GM12801 (cell line): ENCODE data around the gene COPS2.

Source experiments
- TF ChIP-seq, protein P1 (sequence below): IDR thresholded peaks from one replicate; pipeline ENCODE4 v1.5.1; 2011; ENCODE audit warnings: control low read depth; ENCODE audit not compliant: insufficient read length; ENCODE audit errors: extremely low read depth

COPS2 gene

GRCh38 chr15:49116108-49116857 lies 39.1 kb downstream of the COPS2 start:
- TF ChIP-seq, protein P1, sequence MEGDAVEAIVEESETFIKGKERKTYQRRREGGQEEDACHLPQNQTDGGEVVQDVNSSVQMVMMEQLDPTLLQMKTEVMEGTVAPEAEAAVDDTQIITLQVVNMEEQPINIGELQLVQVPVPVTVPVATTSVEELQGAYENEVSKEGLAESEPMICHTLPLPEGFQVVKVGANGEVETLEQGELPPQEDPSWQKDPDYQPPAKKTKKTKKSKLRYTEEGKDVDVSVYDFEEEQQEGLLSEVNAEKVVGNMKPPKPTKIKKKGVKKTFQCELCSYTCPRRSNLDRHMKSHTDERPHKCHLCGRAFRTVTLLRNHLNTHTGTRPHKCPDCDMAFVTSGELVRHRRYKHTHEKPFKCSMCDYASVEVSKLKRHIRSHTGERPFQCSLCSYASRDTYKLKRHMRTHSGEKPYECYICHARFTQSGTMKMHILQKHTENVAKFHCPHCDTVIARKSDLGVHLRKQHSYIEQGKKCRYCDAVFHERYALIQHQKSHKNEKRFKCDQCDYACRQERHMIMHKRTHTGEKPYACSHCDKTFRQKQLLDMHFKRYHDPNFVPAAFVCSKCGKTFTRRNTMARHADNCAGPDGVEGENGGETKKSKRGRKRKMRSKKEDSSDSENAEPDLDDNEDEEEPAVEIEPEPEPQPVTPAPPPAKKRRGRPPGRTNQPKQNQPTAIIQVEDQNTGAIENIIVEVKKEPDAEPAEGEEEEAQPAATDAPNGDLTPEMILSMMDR, result no peak

- TF ChIP-seq, protein P1, result no peak
Measured at GRCh38 chr15:49115062-49115461, 40.3 kb downstream of the COPS2 start.

DNA sequence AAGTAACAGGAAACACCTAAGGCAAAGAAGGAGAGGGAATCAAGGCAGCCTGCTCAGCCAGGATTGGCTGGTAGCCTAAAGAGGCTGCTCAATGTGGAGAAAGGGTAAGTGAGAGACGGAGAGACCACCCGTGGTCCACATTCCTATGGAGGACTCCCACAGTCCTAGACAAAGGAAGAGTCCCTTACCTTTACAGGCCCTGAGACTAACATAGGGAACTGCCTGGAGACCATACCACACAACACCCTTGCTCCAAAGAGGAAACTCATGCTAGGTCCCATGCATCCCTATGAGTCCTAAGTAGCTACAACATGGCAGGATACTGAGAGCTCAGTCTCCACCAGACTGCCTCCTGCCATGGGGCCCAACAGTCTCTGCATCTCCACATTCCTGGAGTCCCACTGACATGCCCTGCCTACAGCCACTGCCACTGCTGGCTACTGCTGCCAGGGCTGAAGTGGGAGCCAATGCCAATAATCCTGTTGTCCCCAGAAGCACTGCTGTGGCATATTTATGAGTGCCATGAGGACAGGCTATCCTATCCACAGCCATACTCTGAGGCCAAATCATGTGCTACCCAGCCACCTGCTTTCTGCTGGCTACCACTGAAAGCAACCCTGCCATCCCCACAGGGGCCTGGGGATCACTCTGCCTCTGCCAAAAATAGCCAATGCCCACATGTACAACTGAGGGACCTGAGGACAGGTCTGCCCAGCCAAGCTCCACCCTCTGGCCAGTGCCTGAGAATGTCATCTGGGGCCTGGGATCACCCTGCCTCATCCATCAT lies 45.0 kb downstream of the COPS2 start:
- TF ChIP-seq, protein P1, result no peak

DNA sequence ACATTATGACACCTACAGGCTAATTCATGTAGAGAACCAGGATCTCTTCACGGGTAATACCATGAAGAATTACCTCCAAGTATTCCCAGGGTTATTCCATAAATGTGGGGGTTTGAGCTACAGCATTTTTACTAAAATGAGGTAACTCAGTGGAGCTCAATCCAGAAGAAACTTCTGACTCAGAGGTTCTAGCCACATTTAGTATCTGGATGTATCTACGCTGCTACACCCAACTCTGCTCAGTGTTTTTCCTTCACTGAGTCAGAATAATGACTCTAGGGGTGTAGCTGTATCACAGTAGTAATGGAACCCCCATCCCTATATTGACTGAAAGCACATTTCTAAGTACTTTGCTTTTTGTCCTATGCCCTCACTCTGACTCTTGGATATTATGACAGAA lies 52.4 kb downstream of the COPS2 start:
- TF ChIP-seq, protein P1, result no peak

- TF ChIP-seq, protein P1, result no peak
Measured at GRCh38 chr15:49101536-49101935, 53.9 kb downstream of the COPS2 start.

- TF ChIP-seq, protein P1, result no peak
Measured at GRCh38 chr15:49096090-49096750, 59.2 kb downstream of the COPS2 start.

- TF ChIP-seq, protein P1, result no peak
Measured at GRCh38 chr15:49094923-49095322, 60.5 kb downstream of the COPS2 start.
